T-helper 17 cell (primary cell): Measurements from ENCODE around the gene MGST2. TPM values are rescaled to one million over a fixed set of nuclear protein-coding genes. Genes with fewer than 3 reads are reported as not detected.

Experiments
- ATAC-seq: fragments of 150-1000 bp; cut with Tn5 transposase; 2 replicates; pipeline ENCODE4 v1.10.0; 2021; ENCODE audit warnings: mild to moderate bottlenecking, moderate library complexity
- DNase-seq, 3 donors: peaks; one replicate each; pipeline versions ENCODE4 v3.0.0 to v3.0.0-alpha.2; 2020 to 2021
- H3K9me3 ChIP-seq: one replicate; pipeline ENCODE4 v1.7.0; 2013; ENCODE audit warnings: low read length, mild to moderate bottlenecking; ENCODE audit not compliant: control insufficient read depth, poor library complexity, severe bottlenecking
- H3K27ac Mint-ChIP-seq: one replicate; pipeline ENCODE4 v1.8.0; 2022; ENCODE audit warnings: mild to moderate bottlenecking, moderate library complexity, mixed read lengths
- H3K27me3 Mint-ChIP-seq: one replicate; pipeline ENCODE4 v1.8.0; 2022; ENCODE audit warnings: mixed read lengths
- H3K36me3 Mint-ChIP-seq: one replicate; pipeline ENCODE4 v1.8.0; 2022; ENCODE audit warnings: low read depth, mixed read lengths
- H3K4me1 Mint-ChIP-seq: one replicate; pipeline ENCODE4 v1.8.0; 2022; ENCODE audit warnings: mild to moderate bottlenecking, mixed read lengths
- H3K4me3 Mint-ChIP-seq: one replicate; pipeline ENCODE4 v1.8.0; 2022; ENCODE audit warnings: mild to moderate bottlenecking, moderate library complexity, mixed read lengths
- total RNA-seq, 4 donors: library from RNA in 2 of 4; stranded (reverse) in 2 of 4; gene quantifications; one replicate each; pipeline ENCODE4 v1.2.3 and lab custom pipeline; 2022 to 2026

MGST2 gene
- total RNA-seq, 2 donors from 2014 or later, result 1.6 to 3.1 TPM

DNA sequence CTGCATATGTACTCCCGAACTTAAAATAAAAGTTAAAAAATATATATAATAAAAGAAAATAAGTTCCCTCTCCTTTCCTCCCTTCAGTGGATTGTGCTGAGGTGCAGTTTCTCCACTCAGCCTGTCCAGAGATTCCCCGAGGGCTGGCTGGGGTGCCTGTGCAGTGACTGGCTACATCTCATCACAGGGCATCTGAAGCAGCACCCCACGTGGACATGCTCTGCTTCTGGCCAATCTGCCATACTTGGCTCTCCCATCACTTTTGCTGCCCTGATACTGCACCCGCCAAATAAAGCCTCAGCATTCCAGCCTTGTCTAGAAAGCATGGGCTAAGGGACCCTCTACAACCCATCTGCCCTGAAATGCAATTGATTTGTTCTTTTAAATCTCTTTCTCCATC, 11.1 kb upstream of the MGST2 start:
- no peaks in the 10 kb centered on the region for H3K36me3 Mint-ChIP-seq
- no peak overlapping the region for H3K27ac Mint-ChIP-seq
- peaks cover 38% of the 10 kb centered on the region for H3K27me3 Mint-ChIP-seq
- no peak overlapping the region for H3K4me3 Mint-ChIP-seq
- no peak for DNase-seq
- peaks cover 25% of the 10 kb centered on the region for H3K4me1 Mint-ChIP-seq
- ATAC-seq, result no peak
- no peaks in the 10 kb centered on the region for H3K9me3 ChIP-seq

DNA sequence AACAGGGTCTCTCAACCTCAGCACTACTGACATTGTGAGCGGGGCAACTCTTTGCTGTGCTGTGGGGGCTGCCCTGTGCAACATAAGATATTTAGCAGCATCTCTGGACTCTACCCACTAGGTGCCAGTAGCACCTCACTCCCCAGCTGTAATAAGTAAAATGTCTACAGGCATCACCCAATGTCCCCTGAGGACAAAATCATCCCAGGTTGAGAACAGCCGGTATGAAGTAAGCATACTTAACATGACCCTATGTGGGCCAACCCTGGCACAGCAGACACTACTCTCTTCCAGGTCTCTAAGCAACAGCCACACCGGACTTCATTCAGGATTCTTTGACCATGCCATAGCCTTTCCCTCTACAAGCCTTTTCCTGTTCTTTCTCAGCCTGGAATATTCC, 10.5 kb upstream of the MGST2 start:
- no peak overlapping the region for H3K27ac Mint-ChIP-seq
- no peaks in the 10 kb centered on the region for H3K36me3 Mint-ChIP-seq

DNA sequence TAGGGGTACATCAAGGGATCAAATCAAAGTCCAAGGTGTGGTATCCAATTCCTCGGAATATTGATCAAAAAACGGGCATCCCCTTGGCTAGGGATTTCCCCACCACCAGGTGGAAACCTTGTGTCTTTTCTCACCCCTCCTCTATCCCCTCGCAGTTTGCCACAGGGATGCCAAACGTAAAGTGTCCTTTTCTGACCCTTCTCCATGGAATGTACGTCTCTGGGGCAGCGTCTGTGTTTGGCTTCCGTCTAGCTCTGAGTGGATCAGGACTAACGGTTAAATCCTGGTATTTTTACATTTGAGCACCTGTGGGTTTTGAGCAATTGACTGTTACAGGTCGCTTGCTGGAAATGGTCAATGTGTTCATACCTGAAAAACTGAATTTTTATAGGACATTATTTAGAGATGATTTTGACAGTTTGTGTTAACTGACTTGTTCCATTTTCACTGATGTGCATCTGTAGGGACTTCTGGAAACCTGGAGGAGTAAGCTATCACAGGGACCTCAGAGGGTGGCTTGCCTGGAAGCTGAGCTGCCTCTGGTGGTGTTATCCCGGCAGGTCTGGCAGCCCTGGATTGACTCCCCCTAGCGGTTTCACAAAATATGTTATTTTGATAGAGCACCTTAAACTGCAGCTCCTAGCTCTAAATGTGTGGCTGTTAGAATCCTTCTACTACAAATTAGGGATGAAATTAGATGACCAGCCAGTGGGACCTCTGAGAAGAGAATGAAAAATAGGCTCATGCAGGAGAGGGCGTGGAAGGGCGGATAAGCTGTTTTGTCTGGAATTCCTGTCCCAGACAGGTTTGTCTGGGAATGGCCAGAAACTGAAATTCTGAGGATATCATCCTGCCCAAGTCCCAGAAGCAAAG, 8.8 kb upstream of the MGST2 start:
- peaks cover 21% of the 10 kb centered on the region for H3K4me1 Mint-ChIP-seq
- H3K27me3 Mint-ChIP-seq, result peaks cover 38% of the 10 kb centered on the region
- H3K36me3 Mint-ChIP-seq, result no peaks in the 10 kb centered on the region
- H3K9me3 ChIP-seq, result no peaks in the 10 kb centered on the region
- ATAC-seq (peak; percentile 86), DNase-seq (peak; percentile 10 to 30 (median 18))
- H3K4me3 Mint-ChIP-seq, result peak overlapping the region; percentile 88
- H3K27ac Mint-ChIP-seq, result peak overlapping the region; percentile 96

More for the DNA sequence above, 10.5 kb upstream of the MGST2 start:
- ATAC-seq (no peak), DNase-seq (no peak)
- Mint-ChIP-seq H3K27me3 (peaks cover 38% of the 10 kb centered on the region), H3K4me3 (no peak overlapping the region), H3K4me1 (peaks cover 27% of the 10 kb centered on the region)
- no peaks in the 10 kb centered on the region for H3K9me3 ChIP-seq

DNA sequence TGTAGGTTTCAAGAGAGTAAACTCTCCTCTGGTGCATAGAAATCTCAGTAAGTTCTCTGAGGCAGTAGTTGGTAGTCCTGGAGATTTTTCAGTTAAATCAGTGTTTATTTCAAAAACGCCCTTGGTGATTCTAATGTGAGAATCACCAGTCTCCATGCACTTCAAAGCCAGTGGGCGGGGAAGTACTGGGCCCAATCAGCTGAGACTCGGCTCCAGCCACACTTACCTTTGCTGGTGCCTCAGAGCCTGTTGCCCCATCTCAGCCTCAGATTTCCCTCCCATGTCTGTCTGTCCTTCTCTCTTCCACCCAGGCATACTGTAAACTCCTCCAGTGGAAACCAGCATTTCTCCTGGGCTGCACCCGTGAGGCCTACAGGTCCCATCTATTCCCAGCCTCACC, 7.4 kb upstream of the MGST2 start:
- H3K9me3 ChIP-seq, result no peaks in the 10 kb centered on the region
- no peak for DNase-seq
- H3K4me3 Mint-ChIP-seq, result peak overlapping the region; percentile 47
- H3K27ac Mint-ChIP-seq, result peak overlapping the region; percentile 96
- peak; percentile 27 for ATAC-seq
- peaks cover 30% of the 10 kb centered on the region for H3K27me3 Mint-ChIP-seq
- peaks cover 21% of the 10 kb centered on the region for H3K4me1 Mint-ChIP-seq
- no peaks in the 10 kb centered on the region for H3K36me3 Mint-ChIP-seq

DNA sequence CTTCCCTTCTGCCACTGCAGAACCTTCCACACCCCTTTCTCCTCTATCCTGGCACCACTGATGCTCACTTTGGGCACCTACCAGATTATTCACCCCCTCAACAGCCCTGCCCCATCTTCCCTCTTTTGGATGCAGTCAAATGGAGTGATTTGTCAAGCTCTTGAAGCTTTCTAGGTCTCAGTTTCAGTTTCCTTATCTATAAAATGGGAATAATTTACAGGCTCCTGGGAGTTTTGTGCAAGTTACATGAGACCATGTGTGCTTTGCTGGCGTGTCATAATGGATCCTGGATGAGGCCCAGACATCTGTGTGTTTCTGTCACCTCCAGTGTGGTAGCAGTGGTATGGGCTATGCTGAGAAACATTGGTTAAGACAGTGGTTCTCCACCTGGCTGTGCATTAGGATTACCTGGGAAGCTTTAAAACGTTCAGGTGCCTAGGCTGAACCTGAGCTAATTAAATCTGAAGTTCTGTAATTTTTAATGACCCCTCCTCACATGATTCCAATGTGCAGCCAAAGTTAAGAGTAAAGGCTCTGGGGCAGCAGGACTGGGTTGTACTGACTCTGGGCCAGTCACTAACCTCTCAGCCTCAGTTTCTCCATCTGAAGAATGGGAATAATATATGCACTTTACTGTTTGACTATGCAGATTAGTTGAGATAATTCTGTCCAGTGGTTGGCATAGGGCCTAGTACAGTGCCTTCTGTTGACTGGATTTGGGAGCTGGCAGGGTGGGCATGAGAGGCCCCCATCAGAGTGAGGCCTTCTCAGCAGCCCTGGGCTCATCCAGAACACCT, 6.8 kb upstream of the MGST2 start:
- peaks cover 24% of the 10 kb centered on the region for H3K27me3 Mint-ChIP-seq
- H3K36me3 Mint-ChIP-seq, result no peaks in the 10 kb centered on the region
- ATAC-seq (no peak), DNase-seq (no peak)
- H3K4me3 Mint-ChIP-seq, result peak overlapping the region; percentile 47
- peaks cover 21% of the 10 kb centered on the region for H3K4me1 Mint-ChIP-seq
- H3K9me3 ChIP-seq, result no peaks in the 10 kb centered on the region
- H3K27ac Mint-ChIP-seq, result peak overlapping the region; percentile 96

DNA sequence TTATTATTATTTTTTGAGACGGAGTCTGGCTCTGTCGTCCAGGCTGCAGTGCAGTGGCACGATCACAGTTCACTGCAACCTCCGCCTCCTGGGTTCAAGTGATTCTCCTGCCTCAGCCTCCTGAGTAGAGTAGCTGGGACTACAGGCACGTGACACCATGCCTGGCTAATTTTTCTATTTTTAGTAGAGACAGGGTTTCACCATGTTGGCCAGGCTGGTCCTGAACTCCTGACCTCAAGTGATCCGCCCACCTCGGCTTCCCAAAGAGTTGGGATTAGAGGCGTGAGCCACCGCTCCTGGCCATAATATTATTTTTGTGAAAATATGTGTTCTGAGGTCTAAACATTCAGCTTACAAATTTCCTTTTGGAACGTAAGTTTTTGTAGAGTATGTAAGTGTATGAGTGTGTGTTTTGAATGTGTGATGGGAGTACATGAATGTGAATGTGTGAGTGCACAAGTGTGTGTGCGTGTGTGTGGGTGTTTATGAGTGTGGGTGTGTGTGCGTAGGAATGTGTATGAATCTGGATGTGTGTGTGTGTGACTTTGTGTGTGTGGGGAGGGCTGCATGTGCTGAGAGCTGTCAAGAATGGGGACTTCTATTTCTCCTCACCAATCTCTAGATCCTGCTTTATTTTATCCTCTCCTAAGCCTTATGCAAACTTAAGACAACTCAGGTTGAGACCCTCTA, 5.7 kb upstream of the MGST2 start:
- no peaks in the 10 kb centered on the region for H3K36me3 Mint-ChIP-seq
- H3K27ac Mint-ChIP-seq, result no peak overlapping the region
- peaks cover 17% of the 10 kb centered on the region for H3K27me3 Mint-ChIP-seq
- no peak for DNase-seq
- H3K4me3 Mint-ChIP-seq, result no peak overlapping the region
- peaks cover 21% of the 10 kb centered on the region for H3K4me1 Mint-ChIP-seq
- no peaks in the 10 kb centered on the region for H3K9me3 ChIP-seq
- ATAC-seq, result no peak

DNA sequence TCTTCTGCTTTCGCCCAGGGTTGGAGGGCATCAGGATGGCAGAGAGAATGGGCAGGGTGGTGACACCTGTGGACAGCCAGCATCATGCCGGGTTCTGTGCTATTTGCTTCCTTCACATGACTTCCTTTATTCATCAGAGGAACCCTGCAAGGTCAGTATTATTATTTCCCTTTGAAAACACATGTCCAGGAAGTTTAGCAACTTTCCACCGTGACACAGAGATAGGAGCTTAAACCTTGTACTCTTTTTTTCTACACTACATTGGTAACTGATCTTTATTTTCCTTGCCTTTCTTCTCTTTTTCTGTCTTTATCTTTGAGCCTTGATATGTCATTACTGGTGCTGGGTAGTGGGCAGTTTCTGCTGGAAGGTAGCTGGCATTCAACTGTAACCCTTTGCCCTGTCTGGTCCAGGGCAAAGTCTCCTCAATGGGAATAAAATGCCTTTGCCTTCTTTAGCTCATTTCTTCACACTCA, 5.0 kb upstream of the MGST2 start:
- no peak for DNase-seq
- no peaks in the 10 kb centered on the region for H3K9me3 ChIP-seq
- H3K36me3 Mint-ChIP-seq, result no peaks in the 10 kb centered on the region
- H3K4me1 Mint-ChIP-seq, result peaks cover 25% of the 10 kb centered on the region
- no peak overlapping the region for H3K4me3 Mint-ChIP-seq
- H3K27me3 Mint-ChIP-seq, result peaks cover 10% of the 10 kb centered on the region
- no peak for ATAC-seq
- H3K27ac Mint-ChIP-seq, result peak overlapping the region; percentile 24

DNA sequence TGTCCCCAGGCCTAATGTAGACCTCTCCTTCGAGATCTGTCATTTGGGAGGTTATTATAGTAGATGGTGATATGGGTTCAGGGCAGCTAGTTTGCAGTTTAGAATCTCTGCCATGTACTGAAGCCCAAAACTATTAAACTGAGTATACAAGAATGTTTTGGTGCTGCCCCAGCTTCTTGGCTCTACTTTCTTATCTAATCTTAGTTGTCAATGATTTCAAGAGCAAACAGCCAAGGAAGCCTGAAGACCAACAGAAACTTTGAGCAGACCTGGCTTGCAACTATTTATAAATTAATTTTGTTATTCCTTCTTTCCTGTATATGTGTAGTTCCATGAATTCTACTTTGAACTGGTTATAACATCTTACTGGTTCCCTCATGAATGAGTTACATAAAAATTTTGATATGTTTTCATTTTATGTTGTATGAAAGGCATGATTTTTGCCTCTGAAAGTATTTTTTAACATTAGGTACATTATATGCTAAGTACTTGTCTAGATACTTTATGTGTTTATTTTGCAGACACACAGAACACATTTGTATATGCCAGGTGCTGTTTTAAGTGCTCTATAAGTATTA, 2.0 kb upstream of the MGST2 start:
- Mint-ChIP-seq H3K4me1 (peaks cover 20% of the 10 kb centered on the region), H3K27me3 (no peaks in the 10 kb centered on the region), H3K36me3 (no peaks in the 10 kb centered on the region), H3K27ac (peak overlapping the region; percentile 24), H3K4me3 (no peak overlapping the region)
- ATAC-seq (no peak), DNase-seq (no peak)
- no peaks in the 10 kb centered on the region for H3K9me3 ChIP-seq

DNA sequence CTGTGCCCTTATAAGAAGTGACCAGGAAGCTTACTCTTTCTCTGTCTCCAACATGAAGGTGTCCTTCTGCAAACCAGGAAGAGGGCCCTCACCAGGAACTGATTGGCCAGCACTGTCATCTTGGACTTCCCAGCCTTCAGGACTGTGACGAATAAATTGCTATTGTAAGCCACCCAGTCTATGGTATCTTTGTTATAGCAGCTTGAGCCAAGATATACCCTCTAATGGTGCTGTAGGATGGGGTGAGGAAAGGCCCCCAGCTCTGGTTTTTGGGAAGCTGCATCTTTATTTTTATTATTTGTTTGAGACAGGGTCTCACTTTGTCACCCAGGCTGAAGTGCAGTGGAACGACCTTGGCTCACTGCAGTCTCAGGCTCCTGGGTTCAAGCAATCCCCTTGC, 1.2 kb upstream of the MGST2 start:
- ATAC-seq, result no peak
- H3K27ac Mint-ChIP-seq, result peak overlapping the region; percentile 24
- no peak overlapping the region for H3K4me3 Mint-ChIP-seq

DNA sequence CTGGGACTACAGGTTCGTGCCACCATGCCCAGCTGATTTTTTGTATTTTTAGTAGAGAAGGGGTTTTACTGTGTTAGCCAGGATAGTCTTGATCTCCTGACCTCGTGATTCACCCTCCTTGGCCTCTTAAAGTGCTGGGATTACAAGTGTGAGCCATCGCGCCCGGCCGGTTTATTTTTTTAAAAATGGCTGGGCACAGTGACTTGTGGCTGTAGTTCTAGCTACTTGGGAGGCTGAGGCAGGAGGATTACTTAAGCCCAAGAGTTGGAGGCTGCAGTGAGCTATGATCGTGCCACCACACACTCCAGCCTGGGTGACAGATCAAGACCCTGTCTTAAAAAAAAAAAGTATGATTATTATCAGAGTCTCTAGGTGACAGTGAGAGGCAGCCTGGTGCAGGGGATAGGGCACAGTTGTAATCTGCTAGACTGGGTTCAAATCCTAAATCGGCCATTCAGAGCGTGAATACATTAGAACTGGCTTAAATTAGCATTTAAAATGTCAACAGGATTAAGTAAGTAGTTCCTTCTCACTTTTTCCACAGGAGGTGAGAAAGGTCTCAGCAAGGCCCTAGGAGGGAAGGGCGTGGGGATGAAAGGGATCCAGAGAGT, 435 bp upstream of the MGST2 start:
- H3K9me3 ChIP-seq, result no peaks in the 10 kb centered on the region
- ATAC-seq (no peak), DNase-seq (no peak)
- no peaks in the 10 kb centered on the region for H3K27me3 Mint-ChIP-seq
- peaks cover 18% of the 10 kb centered on the region for H3K4me1 Mint-ChIP-seq
- no peaks in the 10 kb centered on the region for H3K36me3 Mint-ChIP-seq
- peak overlapping the region; percentile 86 for H3K27ac Mint-ChIP-seq
- peak overlapping the region; percentile 96 for H3K4me3 Mint-ChIP-seq

More for the DNA sequence above, 1.2 kb upstream of the MGST2 start:
- DNase-seq, result no peak
- H3K36me3 Mint-ChIP-seq, result no peaks in the 10 kb centered on the region
- peaks cover 20% of the 10 kb centered on the region for H3K4me1 Mint-ChIP-seq
- no peaks in the 10 kb centered on the region for H3K27me3 Mint-ChIP-seq
- H3K9me3 ChIP-seq, result no peaks in the 10 kb centered on the region

DNA sequence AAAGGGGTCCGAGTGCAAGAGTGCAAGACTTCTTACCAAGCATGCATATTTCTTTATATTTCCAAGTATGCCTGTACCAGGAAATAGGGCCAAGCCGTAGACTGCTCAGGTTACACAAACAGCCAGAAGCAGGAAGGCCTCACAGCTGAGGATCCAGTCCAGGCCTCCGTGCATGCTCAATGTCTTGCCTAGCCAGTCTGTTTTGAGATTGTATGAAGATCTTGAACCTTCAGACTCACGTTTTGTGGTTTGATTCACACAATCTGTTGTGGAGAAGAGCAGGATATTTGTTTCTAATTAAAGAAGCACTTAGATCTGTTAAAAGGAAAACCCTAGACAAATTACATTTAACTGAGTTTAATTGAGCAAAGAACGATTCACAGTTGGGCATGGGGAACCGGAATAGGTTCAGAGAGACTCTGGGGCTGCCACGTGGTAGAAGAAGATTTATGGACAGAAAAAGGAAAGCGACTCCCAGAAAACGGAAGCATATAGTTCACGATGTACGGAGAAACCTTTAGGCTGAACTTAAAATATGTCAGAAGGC, 1.2 kb downstream of the MGST2 start:
- Mint-ChIP-seq H3K36me3 (peaks cover 2% of the 10 kb centered on the region), H3K4me3 (peak overlapping the region; percentile 96), H3K27me3 (no peaks in the 10 kb centered on the region), H3K27ac (peak overlapping the region; percentile 86), H3K4me1 (peaks cover 18% of the 10 kb centered on the region)
- DNase-seq, result no peak
- no peak for ATAC-seq
- H3K9me3 ChIP-seq, result no peaks in the 10 kb centered on the region

DNA sequence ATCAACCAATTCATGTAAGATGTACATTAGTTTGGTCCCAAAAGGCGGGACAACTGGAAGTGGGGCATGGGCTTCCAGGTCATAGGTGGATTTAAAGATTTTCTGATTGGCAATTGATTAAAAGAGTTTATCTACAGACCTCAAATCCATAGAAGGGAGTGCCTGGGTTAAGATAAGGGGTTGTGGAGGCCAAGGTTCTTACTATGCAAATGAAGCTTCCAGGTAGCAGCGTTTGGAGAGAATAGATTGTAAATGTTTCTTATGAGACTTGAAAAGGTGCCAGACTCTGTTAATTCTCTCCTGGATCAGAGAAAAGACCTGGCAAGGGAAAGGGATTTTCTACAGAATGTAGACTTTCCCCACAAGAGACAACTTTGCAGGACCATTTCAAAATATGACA, 2.4 kb downstream of the MGST2 start:
- ATAC-seq (no peak), DNase-seq (no peak)
- H3K9me3 ChIP-seq, result no peaks in the 10 kb centered on the region
- Mint-ChIP-seq H3K27me3 (no peaks in the 10 kb centered on the region), H3K4me3 (no peak overlapping the region), H3K27ac (no peak overlapping the region), H3K36me3 (peaks cover 2% of the 10 kb centered on the region), H3K4me1 (peaks cover 18% of the 10 kb centered on the region)
